ENCODE measurements around the gene ZC2HC1C. TPM values are rescaled to one million over a fixed set of nuclear protein-coding genes. Genes with fewer than 3 reads are reported as not detected.

Gene ZC2HC1C
- total and polyA plus RNA-seq, 2 of the 13 experiments (the other 11 are each of a cell fraction or from before 2014, with no cell fraction given) = 3.3 to 3.5 TPM

DNA sequence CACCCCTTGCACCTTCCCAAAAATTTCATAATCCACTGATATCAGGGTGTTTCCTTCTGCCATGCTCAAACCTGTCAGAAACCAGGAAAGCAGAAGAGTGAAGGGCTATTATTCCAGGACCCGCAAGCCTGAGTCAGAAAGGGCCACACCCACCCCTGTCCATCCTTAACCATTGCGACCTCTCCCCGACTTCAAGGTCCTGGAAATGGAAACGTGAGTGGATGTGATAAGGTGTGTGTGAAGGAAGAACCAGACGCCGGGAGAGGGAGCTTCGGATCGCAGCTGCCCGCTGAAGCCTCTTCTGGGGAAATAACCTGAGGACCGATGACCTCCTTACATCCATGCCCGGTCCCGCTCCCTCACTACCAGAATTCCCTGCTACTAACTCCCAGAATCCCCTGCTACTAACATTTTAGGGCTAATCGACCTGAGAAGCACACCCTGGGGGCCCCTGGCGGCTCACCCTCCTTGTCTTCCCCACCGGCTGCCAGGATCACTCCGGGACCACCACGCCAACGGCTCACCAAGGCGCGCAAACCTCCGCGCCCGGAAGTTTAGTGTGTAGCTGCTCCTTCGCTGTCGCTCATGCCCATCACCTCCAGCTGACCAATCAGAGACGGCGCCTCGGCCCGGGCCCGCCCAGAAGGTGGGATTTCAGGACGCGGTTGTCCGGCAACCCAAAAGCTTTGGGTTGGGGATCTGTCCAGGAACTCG, 5.8 kb upstream of the ZC2HC1C start, which contains the start of gene ACYP1 (continued):
- TF ChIP-seq, protein P1, sequence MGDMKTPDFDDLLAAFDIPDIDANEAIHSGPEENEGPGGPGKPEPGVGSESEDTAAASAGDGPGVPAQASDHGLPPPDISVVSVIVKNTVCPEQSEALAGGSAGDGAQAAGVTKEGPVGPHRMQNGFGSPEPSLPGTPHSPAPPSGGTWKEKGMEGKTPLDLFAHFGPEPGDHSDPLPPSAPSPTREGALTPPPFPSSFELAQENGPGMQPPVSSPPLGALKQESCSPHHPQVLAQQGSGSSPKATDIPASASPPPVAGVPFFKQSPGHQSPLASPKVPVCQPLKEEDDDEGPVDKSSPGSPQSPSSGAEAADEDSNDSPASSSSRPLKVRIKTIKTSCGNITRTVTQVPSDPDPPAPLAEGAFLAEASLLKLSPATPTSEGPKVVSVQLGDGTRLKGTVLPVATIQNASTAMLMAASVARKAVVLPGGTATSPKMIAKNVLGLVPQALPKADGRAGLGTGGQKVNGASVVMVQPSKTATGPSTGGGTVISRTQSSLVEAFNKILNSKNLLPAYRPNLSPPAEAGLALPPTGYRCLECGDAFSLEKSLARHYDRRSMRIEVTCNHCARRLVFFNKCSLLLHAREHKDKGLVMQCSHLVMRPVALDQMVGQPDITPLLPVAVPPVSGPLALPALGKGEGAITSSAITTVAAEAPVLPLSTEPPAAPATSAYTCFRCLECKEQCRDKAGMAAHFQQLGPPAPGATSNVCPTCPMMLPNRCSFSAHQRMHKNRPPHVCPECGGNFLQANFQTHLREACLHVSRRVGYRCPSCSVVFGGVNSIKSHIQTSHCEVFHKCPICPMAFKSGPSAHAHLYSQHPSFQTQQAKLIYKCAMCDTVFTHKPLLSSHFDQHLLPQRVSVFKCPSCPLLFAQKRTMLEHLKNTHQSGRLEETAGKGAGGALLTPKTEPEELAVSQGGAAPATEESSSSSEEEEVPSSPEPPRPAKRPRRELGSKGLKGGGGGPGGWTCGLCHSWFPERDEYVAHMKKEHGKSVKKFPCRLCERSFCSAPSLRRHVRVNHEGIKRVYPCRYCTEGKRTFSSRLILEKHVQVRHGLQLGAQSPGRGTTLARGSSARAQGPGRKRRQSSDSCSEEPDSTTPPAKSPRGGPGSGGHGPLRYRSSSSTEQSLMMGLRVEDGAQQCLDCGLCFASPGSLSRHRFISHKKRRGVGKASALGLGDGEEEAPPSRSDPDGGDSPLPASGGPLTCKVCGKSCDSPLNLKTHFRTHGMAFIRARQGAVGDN (CRISPR knock-in tag; IDR thresholded peaks at IDR 0.05) = peak; percentile 85
- TF ChIP-seq ZNF326 (CRISPR knock-in tag; IDR thresholded peaks at IDR 0.05; ENCODE audit: borderline replicate concordance) (no peak), TOPORS (CRISPR knock-in tag; IDR thresholded peaks at IDR 0.05) (no peak), ELF1 (CRISPR knock-in tag; IDR thresholded peaks at IDR 0.05) (peak; percentile 85), ZNF143 (CRISPR knock-in tag; IDR thresholded peaks at IDR 0.05) (peak; percentile 74; the same call in 1 of the 2 replicates), CCDC6 (CRISPR knock-in tag; IDR thresholded peaks at IDR 0.05) (no peak), TP53 (CRISPR knock-in tag; conservative IDR thresholded peaks at IDR 0.05) (no peak), ZNF501 (CRISPR knock-in tag; IDR thresholded peaks at IDR 0.05) (peak; percentile 67; the same call in 1 of the 2 replicates), ZNF678 (CRISPR knock-in tag; IDR thresholded peaks at IDR 0.05) (no peak), GZF1 (CRISPR knock-in tag; IDR thresholded peaks at IDR 0.05) (no peak), SMARCE1 (IDR thresholded peaks at IDR 0.05; ENCODE audit: borderline replicate concordance) (no peak)
- TF ChIP-seq, protein P2, sequence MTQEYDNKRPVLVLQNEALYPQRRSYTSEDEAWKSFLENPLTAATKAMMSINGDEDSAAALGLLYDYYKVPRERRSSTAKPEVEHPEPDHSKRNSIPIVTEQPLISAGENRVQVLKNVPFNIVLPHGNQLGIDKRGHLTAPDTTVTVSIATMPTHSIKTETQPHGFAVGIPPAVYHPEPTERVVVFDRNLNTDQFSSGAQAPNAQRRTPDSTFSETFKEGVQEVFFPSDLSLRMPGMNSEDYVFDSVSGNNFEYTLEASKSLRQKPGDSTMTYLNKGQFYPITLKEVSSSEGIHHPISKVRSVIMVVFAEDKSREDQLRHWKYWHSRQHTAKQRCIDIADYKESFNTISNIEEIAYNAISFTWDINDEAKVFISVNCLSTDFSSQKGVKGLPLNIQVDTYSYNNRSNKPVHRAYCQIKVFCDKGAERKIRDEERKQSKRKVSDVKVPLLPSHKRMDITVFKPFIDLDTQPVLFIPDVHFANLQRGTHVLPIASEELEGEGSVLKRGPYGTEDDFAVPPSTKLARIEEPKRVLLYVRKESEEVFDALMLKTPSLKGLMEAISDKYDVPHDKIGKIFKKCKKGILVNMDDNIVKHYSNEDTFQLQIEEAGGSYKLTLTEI (CRISPR knock-in tag; conservative IDR thresholded peaks at IDR 0.05) = no peak
- TF ChIP-seq, protein P3, sequence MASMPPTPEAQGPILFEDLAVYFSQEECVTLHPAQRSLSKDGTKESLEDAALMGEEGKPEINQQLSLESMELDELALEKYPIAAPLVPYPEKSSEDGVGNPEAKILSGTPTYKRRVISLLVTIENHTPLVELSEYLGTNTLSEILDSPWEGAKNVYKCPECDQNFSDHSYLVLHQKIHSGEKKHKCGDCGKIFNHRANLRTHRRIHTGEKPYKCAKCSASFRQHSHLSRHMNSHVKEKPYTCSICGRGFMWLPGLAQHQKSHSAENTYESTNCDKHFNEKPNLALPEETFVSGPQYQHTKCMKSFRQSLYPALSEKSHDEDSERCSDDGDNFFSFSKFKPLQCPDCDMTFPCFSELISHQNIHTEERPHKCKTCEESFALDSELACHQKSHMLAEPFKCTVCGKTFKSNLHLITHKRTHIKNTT (CRISPR knock-in tag; IDR thresholded peaks at IDR 0.05) = no peak
- TF ChIP-seq, protein P4, sequence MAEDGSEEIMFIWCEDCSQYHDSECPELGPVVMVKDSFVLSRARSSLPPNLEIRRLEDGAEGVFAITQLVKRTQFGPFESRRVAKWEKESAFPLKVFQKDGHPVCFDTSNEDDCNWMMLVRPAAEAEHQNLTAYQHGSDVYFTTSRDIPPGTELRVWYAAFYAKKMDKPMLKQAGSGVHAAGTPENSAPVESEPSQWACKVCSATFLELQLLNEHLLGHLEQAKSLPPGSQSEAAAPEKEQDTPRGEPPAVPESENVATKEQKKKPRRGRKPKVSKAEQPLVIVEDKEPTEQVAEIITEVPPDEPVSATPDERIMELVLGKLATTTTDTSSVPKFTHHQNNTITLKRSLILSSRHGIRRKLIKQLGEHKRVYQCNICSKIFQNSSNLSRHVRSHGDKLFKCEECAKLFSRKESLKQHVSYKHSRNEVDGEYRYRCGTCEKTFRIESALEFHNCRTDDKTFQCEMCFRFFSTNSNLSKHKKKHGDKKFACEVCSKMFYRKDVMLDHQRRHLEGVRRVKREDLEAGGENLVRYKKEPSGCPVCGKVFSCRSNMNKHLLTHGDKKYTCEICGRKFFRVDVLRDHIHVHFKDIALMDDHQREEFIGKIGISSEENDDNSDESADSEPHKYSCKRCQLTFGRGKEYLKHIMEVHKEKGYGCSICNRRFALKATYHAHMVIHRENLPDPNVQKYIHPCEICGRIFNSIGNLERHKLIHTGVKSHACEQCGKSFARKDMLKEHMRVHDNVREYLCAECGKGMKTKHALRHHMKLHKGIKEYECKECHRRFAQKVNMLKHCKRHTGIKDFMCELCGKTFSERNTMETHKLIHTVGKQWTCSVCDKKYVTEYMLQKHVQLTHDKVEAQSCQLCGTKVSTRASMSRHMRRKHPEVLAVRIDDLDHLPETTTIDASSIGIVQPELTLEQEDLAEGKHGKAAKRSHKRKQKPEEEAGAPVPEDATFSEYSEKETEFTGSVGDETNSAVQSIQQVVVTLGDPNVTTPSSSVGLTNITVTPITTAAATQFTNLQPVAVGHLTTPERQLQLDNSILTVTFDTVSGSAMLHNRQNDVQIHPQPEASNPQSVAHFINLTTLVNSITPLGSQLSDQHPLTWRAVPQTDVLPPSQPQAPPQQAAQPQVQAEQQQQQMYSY (CRISPR knock-in tag; IDR thresholded peaks at IDR 0.05) = no peak; the same call in 1 of the 2 replicates
- TF ChIP-seq, protein P5, sequence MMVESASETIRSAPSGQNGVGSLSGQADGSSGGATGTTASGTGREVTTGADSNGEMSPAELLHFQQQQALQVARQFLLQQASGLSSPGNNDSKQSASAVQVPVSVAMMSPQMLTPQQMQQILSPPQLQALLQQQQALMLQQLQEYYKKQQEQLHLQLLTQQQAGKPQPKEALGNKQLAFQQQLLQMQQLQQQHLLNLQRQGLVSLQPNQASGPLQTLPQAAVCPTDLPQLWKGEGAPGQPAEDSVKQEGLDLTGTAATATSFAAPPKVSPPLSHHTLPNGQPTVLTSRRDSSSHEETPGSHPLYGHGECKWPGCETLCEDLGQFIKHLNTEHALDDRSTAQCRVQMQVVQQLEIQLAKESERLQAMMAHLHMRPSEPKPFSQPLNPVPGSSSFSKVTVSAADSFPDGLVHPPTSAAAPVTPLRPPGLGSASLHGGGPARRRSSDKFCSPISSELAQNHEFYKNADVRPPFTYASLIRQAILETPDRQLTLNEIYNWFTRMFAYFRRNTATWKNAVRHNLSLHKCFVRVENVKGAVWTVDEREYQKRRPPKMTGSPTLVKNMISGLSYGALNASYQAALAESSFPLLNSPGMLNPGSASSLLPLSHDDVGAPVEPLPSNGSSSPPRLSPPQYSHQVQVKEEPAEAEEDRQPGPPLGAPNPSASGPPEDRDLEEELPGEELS (CRISPR knock-in tag; IDR thresholded peaks at IDR 0.05) = no peak
